PC-9 (cell line): ENCODE measurements around the gene EPS15.

Source experiments
- EZH2 ChIP-seq: fragments of 200-600 bp; sonication (generic); IDR thresholded peaks from 2 replicates; pipeline ENCODE4 v1.8.0; 2017; ENCODE audit warnings: antibody characterized with exemption, low read depth
- TF ChIP-seq, protein P1 (sequence below): fragments of 200-600 bp; sonication (generic); conservative IDR thresholded peaks from 2 replicates; pipeline ENCODE4 v1.6.1; 2017; ENCODE audit warnings: mixed run types, antibody characterized with exemption, mild to moderate bottlenecking, moderate library complexity

DNA sequence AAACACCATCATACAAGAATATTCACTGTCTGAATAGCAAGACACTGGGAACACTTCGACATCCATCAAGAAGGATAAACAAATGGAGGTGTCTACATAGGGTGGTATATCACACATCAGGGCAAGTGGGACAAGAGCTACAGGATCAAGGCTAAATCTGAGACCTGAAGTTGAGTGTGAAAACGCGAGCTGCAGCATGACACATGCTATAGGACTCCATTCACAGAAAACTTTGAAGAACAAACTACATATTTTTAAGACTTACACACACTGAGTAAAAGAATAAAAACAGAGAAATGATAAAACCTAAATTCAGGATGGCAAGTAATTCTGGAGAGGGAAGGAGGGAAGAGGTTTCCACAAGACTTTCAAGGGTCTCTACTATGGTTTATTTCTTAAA, 190.8 kb downstream of the EPS15 start:
- TF ChIP-seq EZH2: no peak
- TF ChIP-seq, protein P1, sequence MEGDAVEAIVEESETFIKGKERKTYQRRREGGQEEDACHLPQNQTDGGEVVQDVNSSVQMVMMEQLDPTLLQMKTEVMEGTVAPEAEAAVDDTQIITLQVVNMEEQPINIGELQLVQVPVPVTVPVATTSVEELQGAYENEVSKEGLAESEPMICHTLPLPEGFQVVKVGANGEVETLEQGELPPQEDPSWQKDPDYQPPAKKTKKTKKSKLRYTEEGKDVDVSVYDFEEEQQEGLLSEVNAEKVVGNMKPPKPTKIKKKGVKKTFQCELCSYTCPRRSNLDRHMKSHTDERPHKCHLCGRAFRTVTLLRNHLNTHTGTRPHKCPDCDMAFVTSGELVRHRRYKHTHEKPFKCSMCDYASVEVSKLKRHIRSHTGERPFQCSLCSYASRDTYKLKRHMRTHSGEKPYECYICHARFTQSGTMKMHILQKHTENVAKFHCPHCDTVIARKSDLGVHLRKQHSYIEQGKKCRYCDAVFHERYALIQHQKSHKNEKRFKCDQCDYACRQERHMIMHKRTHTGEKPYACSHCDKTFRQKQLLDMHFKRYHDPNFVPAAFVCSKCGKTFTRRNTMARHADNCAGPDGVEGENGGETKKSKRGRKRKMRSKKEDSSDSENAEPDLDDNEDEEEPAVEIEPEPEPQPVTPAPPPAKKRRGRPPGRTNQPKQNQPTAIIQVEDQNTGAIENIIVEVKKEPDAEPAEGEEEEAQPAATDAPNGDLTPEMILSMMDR: no peak
